Non-pigmented ciliary epithelial cell (primary cell): ENCODE data around the gene DAP3.

Experiments
- DNase-seq: peaks from one replicate; pipeline ENCODE4 v3.0.0-alpha.2; 2010; ENCODE audit warnings: low read depth

The DAP3 gene

GRCh38 chr1:155776414-155776813 is 87.5 kb downstream of the DAP3 start:
- DNase-seq = no peak

- DNase-seq = no peak
Observed at GRCh38 chr1:155777582-155777981, 88.7 kb downstream of the DAP3 start.
